Keratinocyte (primary cell): ENCODE data around the gene LRBA. TPM values are rescaled to one million over a fixed set of nuclear protein-coding genes. Genes with fewer than 3 reads are reported as not detected.

Experiments
- DNase-seq: peaks from one replicate; pipeline ENCODE4 v3.0.0-alpha.2; 2011; ENCODE audit warnings: low read depth, missing footprints, low spot score
- FAIRE-seq: peaks from 2 replicates; lab custom pipeline; 2011; peaks lifted over from hg19 to GRCh38; lab: Jason Lieb, UNC
- H2AFZ ChIP-seq: 2 replicates; pipeline ENCODE4 v1.6.0; 2012; ENCODE audit warnings: low read length, control low read depth, inconsistent platforms; ENCODE audit not compliant: control insufficient read depth
- H3K27ac ChIP-seq: 2 replicates; pipeline ENCODE4 v1.5.1; 2011; ENCODE audit warnings: low read length; ENCODE audit not compliant: control insufficient read depth, insufficient read depth
- H3K27me3 ChIP-seq: 3 replicates; pipeline ENCODE4 v1.6.0; 2011; ENCODE audit warnings: low read length; ENCODE audit not compliant: control insufficient read depth, insufficient read depth; ENCODE audit errors: extremely low read depth
- H3K36me3 ChIP-seq, 2 experiments: 2 replicates in 1 of 2; 3 replicates in 1 of 2; pipeline ENCODE4 v1.5.1; 2011; ENCODE audit warnings: low read length in 2 of 2, mild to moderate bottlenecking in 1 of 2; ENCODE audit not compliant: control insufficient read depth in 2 of 2, insufficient read depth in 2 of 2; ENCODE audit errors: extremely low read depth in 1 of 2
- H3K4me1 ChIP-seq: 3 replicates; pipeline ENCODE4 v1.5.1; 2011; ENCODE audit warnings: low read length; ENCODE audit not compliant: control insufficient read depth, insufficient read depth; ENCODE audit errors: extremely low read depth
- H3K4me2 ChIP-seq: 3 replicates; pipeline ENCODE4 v1.6.0; 2011; ENCODE audit warnings: low read depth, low read length; ENCODE audit not compliant: control insufficient read depth, insufficient read depth; ENCODE audit errors: extremely low read depth
- H3K4me3 ChIP-seq, 3 experiments: fragments of 200-600 bp in 1 of 3; sonication (generic) in 1 of 3; 2 replicates in 2 of 3; 3 replicates in 1 of 3; pipeline ENCODE4 v1.5.1; 2011 to 2016; ENCODE audit warnings: low read length in 3 of 3, mild to moderate bottlenecking in 3 of 3, control low read depth in 2 of 3, inconsistent platforms in 1 of 3, low read depth in 1 of 3, mixed read lengths in 1 of 3, mixed run types in 1 of 3, moderate library complexity in 1 of 3; ENCODE audit not compliant: control insufficient read depth in 2 of 3, insufficient read depth in 2 of 3; ENCODE audit errors: extremely low read depth in 1 of 3
- H3K79me2 ChIP-seq: 2 replicates; pipeline ENCODE4 v1.6.0; 2012; ENCODE audit warnings: low read length; ENCODE audit not compliant: control insufficient read depth, insufficient read depth
- H3K9ac ChIP-seq: 3 replicates; pipeline ENCODE4 v1.6.0; 2011; ENCODE audit warnings: low read length; ENCODE audit not compliant: control insufficient read depth, insufficient read depth; ENCODE audit errors: extremely low read depth
- H3K9me1 ChIP-seq: 3 replicates; pipeline ENCODE4 v1.6.0; 2011; ENCODE audit warnings: low read length; ENCODE audit not compliant: control insufficient read depth, insufficient read depth; ENCODE audit errors: extremely low read depth
- H3K9me3 ChIP-seq: 2 replicates; pipeline ENCODE4 v1.5.1; 2012; ENCODE audit warnings: low read depth, low read length; ENCODE audit not compliant: control insufficient read depth
- H4K20me1 ChIP-seq: 3 replicates; pipeline ENCODE4 v1.6.0; 2011; ENCODE audit warnings: low read length; ENCODE audit not compliant: control insufficient read depth, insufficient read depth; ENCODE audit errors: extremely low read depth
- EZH2 ChIP-seq: IDR thresholded peaks from one replicate; pipeline ENCODE4 v1.6.1; 2012; ENCODE audit warnings: inconsistent platforms, mild to moderate bottlenecking, low read length, moderate library complexity
- dilution Hi-C: fragments of 300-500 bp; cut with MboI; formaldehyde crosslinking; loops from one replicate; pipeline ENCODE4 v1.7.0; 2020; ENCODE audit warnings: low sequenced_read_pairs; ENCODE audit not compliant: extremely low pct_ligation_motif_present
- polyA plus RNA-seq, 5 experiments: library from polyadenylated mRNA; depleted of rRNA in 3 of 5; stranded (reverse) in 3 of 5; stranded (forward) in 1 of 5; unstranded in 1 of 5; fragments of >200 nt; gene quantifications; 1 replicate in 1 of 5; 2 replicates in 3 of 5; 3 replicates in 1 of 5; pipeline versions ENCODE4 v1.2.1 to v1.2.3, GENCODE V29; 2011 to 2012; ENCODE audit warnings: missing spikeins in 2 of 5, low read depth in 1 of 5, low replicate concordance in 1 of 5
- TF ChIP-seq, protein P1 (sequence below), 3 experiments: IDR thresholded peaks in 1 of 3; conservative IDR thresholded peaks in 1 of 3; optimal IDR thresholded peaks in 1 of 3; 2 replicates in 2 of 3; 3 replicates in 1 of 3; pipeline versions ENCODE3 to v1.5.1; 2011; ENCODE audit warnings: low read length in 3 of 3, mild to moderate bottlenecking in 3 of 3, moderate library complexity in 2 of 3, control low read depth in 1 of 3, inconsistent platforms in 1 of 3; ENCODE audit not compliant: insufficient read depth in 2 of 3; ENCODE audit errors: extremely low read depth in 1 of 3

Gene LRBA
- polyA plus RNA-seq, 1 donor (not counting 4 experiments of a cell fraction or from before 2014, with no cell fraction given): 35.6 TPM

DNA sequence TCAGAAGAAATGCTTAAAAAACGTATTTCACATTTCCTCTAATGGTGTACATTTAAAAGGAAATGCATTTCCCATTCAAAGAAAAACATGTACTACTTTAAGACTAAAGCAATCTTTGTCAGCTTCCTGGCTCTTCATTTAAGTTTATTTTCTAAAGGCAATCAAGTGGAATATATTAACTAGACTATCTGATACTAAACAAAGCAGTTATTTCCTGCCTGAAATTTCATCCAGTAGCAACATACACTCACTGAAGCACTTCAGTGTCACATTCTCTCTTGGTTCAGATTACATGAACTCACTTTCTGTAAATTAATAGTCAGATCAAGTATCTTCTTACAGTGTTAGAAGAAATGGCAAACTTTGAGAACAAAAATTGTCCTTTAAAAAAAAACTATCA, 42.5 kb downstream of the LRBA start:
- no peak overlapping the region for H3K4me3 ChIP-seq
- H3K79me2 ChIP-seq: peaks cover 64% of the 10 kb centered on the region
- no peaks in the 10 kb centered on the region for H3K4me1 ChIP-seq
- no peaks in the 10 kb centered on the region for H3K9me1 ChIP-seq
- no peak overlapping the region for H3K9ac ChIP-seq
- dilution Hi-C loops: no loop called here
- peaks cover 3% of the 10 kb centered on the region for H4K20me1 ChIP-seq
- no peak for DNase-seq
- H3K27me3 ChIP-seq: no peaks in the 10 kb centered on the region
- H3K4me2 ChIP-seq: no peak overlapping the region
- no peaks in the 10 kb centered on the region for H3K9me3 ChIP-seq
- no peak overlapping the region for H3K27ac ChIP-seq
- no peak overlapping the region for H2AFZ ChIP-seq
- no peaks in the 10 kb centered on the region for H3K36me3 ChIP-seq
- TF ChIP-seq, protein P1, sequence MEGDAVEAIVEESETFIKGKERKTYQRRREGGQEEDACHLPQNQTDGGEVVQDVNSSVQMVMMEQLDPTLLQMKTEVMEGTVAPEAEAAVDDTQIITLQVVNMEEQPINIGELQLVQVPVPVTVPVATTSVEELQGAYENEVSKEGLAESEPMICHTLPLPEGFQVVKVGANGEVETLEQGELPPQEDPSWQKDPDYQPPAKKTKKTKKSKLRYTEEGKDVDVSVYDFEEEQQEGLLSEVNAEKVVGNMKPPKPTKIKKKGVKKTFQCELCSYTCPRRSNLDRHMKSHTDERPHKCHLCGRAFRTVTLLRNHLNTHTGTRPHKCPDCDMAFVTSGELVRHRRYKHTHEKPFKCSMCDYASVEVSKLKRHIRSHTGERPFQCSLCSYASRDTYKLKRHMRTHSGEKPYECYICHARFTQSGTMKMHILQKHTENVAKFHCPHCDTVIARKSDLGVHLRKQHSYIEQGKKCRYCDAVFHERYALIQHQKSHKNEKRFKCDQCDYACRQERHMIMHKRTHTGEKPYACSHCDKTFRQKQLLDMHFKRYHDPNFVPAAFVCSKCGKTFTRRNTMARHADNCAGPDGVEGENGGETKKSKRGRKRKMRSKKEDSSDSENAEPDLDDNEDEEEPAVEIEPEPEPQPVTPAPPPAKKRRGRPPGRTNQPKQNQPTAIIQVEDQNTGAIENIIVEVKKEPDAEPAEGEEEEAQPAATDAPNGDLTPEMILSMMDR (optimal IDR thresholded peaks at IDR 0.05 in 1 of 3, IDR thresholded peaks at IDR 0.05 in 1 of 3, conservative IDR thresholded peaks at IDR 0.05 in 1 of 3; ENCODE audit: extremely low read depth in 1 of 3, insufficient read depth in 2 of 3, low read length in 3 of 3): no peak
- TF ChIP-seq EZH2: no peak
- FAIRE-seq: peak; percentile 26

DNA sequence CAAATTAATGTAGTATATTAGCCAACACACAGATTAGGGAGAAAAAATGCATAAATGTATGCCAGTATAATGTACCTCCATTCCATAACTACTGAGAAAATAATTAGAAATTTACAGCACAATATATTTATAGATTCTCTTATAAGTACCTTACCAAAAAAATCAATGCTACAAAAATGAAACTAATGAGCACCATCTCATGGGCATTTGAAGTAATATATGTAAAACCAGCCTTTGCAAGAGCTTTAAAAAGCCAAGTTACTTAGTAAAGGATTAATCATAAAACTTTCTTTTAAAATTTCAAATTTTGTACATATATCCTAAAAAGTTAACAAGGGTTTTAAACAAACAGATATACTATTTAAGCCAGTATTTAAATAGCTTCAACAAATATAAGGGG, 43.2 kb downstream of the LRBA start:
- Histone ChIP-seq H3K27ac (no peak overlapping the region), H3K79me2 (peaks cover 64% of the 10 kb centered on the region), H3K27me3 (no peaks in the 10 kb centered on the region), H3K4me2 (no peak overlapping the region), H3K4me3 (no peak overlapping the region), H3K9me1 (no peaks in the 10 kb centered on the region), H4K20me1 (peaks cover 3% of the 10 kb centered on the region), H3K4me1 (no peaks in the 10 kb centered on the region), H3K9ac (no peak overlapping the region), H3K9me3 (no peaks in the 10 kb centered on the region), H3K36me3 (no peaks in the 10 kb centered on the region), H2AFZ (no peak overlapping the region)
- DNase-seq (no peak), FAIRE-seq (no peak)
- dilution Hi-C loops: no loop called here
- TF ChIP-seq EZH2: no peak
- TF ChIP-seq, protein P1 (optimal IDR thresholded peaks at IDR 0.05 in 1 of 3, IDR thresholded peaks at IDR 0.05 in 1 of 3, conservative IDR thresholded peaks at IDR 0.05 in 1 of 3; ENCODE audit: extremely low read depth in 1 of 3, insufficient read depth in 2 of 3, low read length in 3 of 3): no peak
